Measurements from ENCODE around the gene CAV2.

The CAV2 gene

GRCh38 chr7:116496653-116497052 is 2.9 kb upstream of the CAV2 start:
- no peak for DNase-seq

- DNase-seq, result no peak
Observed at GRCh38 chr7:116497708-116498107, 1.8 kb upstream of the CAV2 start.

GRCh38 chr7:116500078-116500853 is 728 bp downstream of the CAV2 start:
- peak in 1 of 2 donors; percentile 19 for DNase-seq

GRCh38 chr7:116501425-116502167 is 2.1 kb downstream of the CAV2 start:
- DNase-seq, result no peak

- DNase-seq, result no peak
Observed at GRCh38 chr7:116502201-116503096, 2.9 kb downstream of the CAV2 start.

- no peak for DNase-seq
Observed at GRCh38 chr7:116503835-116504234, 4.3 kb downstream of the CAV2 start.

- no peak for DNase-seq
Observed at GRCh38 chr7:116505278-116505677, 5.7 kb downstream of the CAV2 start.

GRCh38 chr7:116505823-116506222 is 6.3 kb downstream of the CAV2 start:
- DNase-seq, result no peak

GRCh38 chr7:116509982-116510579 is 10.5 kb downstream of the CAV2 start:
- no peak for DNase-seq

- DNase-seq, result no peak
Observed at GRCh38 chr7:116510795-116511194, 11.3 kb downstream of the CAV2 start.

GRCh38 chr7:116511552-116512519 is 12.3 kb downstream of the CAV2 start:
- peak; percentile 2 to 48 for DNase-seq

- no peak for DNase-seq
Observed at GRCh38 chr7:116512520-116513188, 13.1 kb downstream of the CAV2 start.

GRCh38 chr7:116515584-116515983 is 16.0 kb downstream of the CAV2 start:
- no peak for DNase-seq

GRCh38 chr7:116516324-116516723 is 16.8 kb downstream of the CAV2 start:
- DNase-seq, result no peak

- DNase-seq, result no peak
Observed at GRCh38 chr7:116517626-116518025, 18.1 kb downstream of the CAV2 start.

GRCh38 chr7:116518961-116519360 is 19.4 kb downstream of the CAV2 start:
- DNase-seq, result no peak

GRCh38 chr7:116521046-116521664 is 21.6 kb downstream of the CAV2 start:
- DNase-seq, result no peak

GRCh38 chr7:116522247-116522646 is 22.7 kb downstream of the CAV2 start:
- DNase-seq, result no peak

- DNase-seq, result no peak
Observed at GRCh38 chr7:116524221-116524608, 24.7 kb downstream of the CAV2 start.

GRCh38 chr7:116524609-116525297 is 25.2 kb downstream of the CAV2 start, which contains the start of gene CAV1:
CAV1 (plus strand) TSS chr7:116525036; CDS start chr7:116525063, 27 bp downstream.
- peak; percentile 15 to 39 for DNase-seq
